GM18502 (cell line): ENCODE results near the gene SDHA.
"Not testable (repeated sequence)": the region's sequence is repeated elsewhere in the genome, so short reads cannot be mapped to it uniquely, and the experiment has no call there.

Experiments used
- ATAC-seq: cut with Tn5 transposase; IDR thresholded peaks from one replicate; pipeline ENCODE4 v1.9.1; 2021; ENCODE audit warnings: mild to moderate bottlenecking; ENCODE audit not compliant: unreplicated experiment, poor library complexity

SDHA gene

GRCh38 chr5:218457-219291, 554 bp downstream of the SDHA start:
- ATAC-seq: peak; percentile 30

- ATAC-seq: no peak
Observed at GRCh38 chr5:219460-219863, 1.3 kb downstream of the SDHA start.

- peak; percentile 37 for ATAC-seq
Observed at GRCh38 chr5:219991-220390, 1.9 kb downstream of the SDHA start.

GRCh38 chr5:222951-223715, 5.0 kb downstream of the SDHA start:
- not testable (repeated sequence) for ATAC-seq

- no peak for ATAC-seq
Observed at GRCh38 chr5:223791-224190, 5.7 kb downstream of the SDHA start.

GRCh38 chr5:225334-225733, 7.2 kb downstream of the SDHA start:
- ATAC-seq: no peak

GRCh38 chr5:227375-227774, 9.3 kb downstream of the SDHA start:
- ATAC-seq: not testable (repeated sequence)

GRCh38 chr5:228886-229285, 10.8 kb downstream of the SDHA start:
- no peak for ATAC-seq

GRCh38 chr5:230711-231110, 12.6 kb downstream of the SDHA start:
- ATAC-seq: no peak

GRCh38 chr5:231661-232060, 13.5 kb downstream of the SDHA start:
- no peak for ATAC-seq

GRCh38 chr5:233426-233825, 15.3 kb downstream of the SDHA start:
- not testable (repeated sequence) for ATAC-seq

GRCh38 chr5:234450-234849, 16.3 kb downstream of the SDHA start:
- ATAC-seq: no peak

GRCh38 chr5:235527-235926, 17.4 kb downstream of the SDHA start:
- not testable (repeated sequence) for ATAC-seq

- not testable (repeated sequence) for ATAC-seq
Observed at GRCh38 chr5:237931-238330, 19.8 kb downstream of the SDHA start.

GRCh38 chr5:240550-240949, 22.4 kb downstream of the SDHA start:
- not testable (repeated sequence) for ATAC-seq

- not testable (repeated sequence) for ATAC-seq
Observed at GRCh38 chr5:241045-241669, 23.0 kb downstream of the SDHA start.

- ATAC-seq: not testable (repeated sequence)
Observed at GRCh38 chr5:243683-244367, 25.7 kb downstream of the SDHA start.

GRCh38 chr5:245717-246116, 27.6 kb downstream of the SDHA start:
- not testable (repeated sequence) for ATAC-seq

- ATAC-seq: not testable (repeated sequence)
Observed at GRCh38 chr5:250396-250795, 32.3 kb downstream of the SDHA start.

GRCh38 chr5:251016-251415, 32.9 kb downstream of the SDHA start:
- ATAC-seq: not testable (repeated sequence)
